Panc1 (cell line): ENCODE measurements around the gene OTUD4. TPM values are rescaled to one million over a fixed set of nuclear protein-coding genes. Genes with fewer than 3 reads are reported as not detected.

Source experiments
- ATAC-seq: fragments of 200-7000 bp; cut with Tn5 transposase; 2 replicates; pipeline ENCODE4 v1.9.1; 2020; ENCODE audit warnings: mild to moderate bottlenecking, moderate library complexity
- BruUV-seq: library from RNA; stranded (reverse); fragments of 400-500 nt; replicated peaks from 2 replicates; lab custom pipeline; 2021; lab: Mats Ljungman, UMichigan
- CTCF ChIA-PET: fragments of 300-600 bp; sonication (Branson Sonifier 250); formaldehyde crosslinking; loops from one replicate; lab custom pipeline; 2022; ENCODE audit warnings: antibody characterized with exemption; lab: Charles Lee
- POLR2A ChIA-PET: fragments of 300-600 bp; sonication (Branson Sonifier 250); formaldehyde crosslinking; loops from one replicate; lab custom pipeline; 2022; ENCODE audit warnings: antibody characterized with exemption; lab: Charles Lee
- DNase-seq: peaks from one replicate; pipeline ENCODE4 v3.0.0-alpha.2; 2010; ENCODE audit warnings: low read depth, low spot score
- H3K27ac ChIP-seq: 2 replicates; pipeline ENCODE4 v1.5.1; 2011; ENCODE audit warnings: mild to moderate bottlenecking, low read length, inconsistent platforms
- H3K27me3 ChIP-seq: fragments of 200-500 bp; sonication (Bioruptor generic); 2 replicates; pipeline ENCODE4 v1.6.0; 2014; ENCODE audit warnings: low read length, inconsistent platforms; ENCODE audit not compliant: control insufficient read depth, insufficient read depth
- H3K36me3 ChIP-seq: fragments of 200-500 bp; sonication (Bioruptor generic); 2 replicates; pipeline ENCODE4 v1.5.1; 2014; ENCODE audit warnings: inconsistent platforms, mild to moderate bottlenecking, low read length, moderate library complexity; ENCODE audit not compliant: control insufficient read depth, insufficient read depth
- H3K4me1 ChIP-seq: 2 replicates; pipeline ENCODE4 v1.5.1; 2011; ENCODE audit warnings: inconsistent platforms, mild to moderate bottlenecking, low read length, moderate library complexity; ENCODE audit not compliant: control insufficient read depth, insufficient read depth
- H3K4me3 ChIP-seq, 2 experiments: 2 replicates each; pipeline ENCODE4 v1.5.1; 2011 to 2012; ENCODE audit warnings: low read depth in 2 of 2, low read length in 2 of 2, mild to moderate bottlenecking in 2 of 2, inconsistent platforms in 1 of 2, moderate library complexity in 1 of 2
- H3K9me3 ChIP-seq: fragments of 200-500 bp; sonication (Bioruptor generic); 2 replicates; pipeline ENCODE4 v1.5.1; 2014; ENCODE audit warnings: low read depth, mild to moderate bottlenecking, inconsistent platforms, low read length, moderate library complexity; ENCODE audit not compliant: control insufficient read depth, insufficient read depth
- POLR2AphosphoS5 ChIP-seq: IDR thresholded peaks from 2 replicates; pipeline ENCODE4 v1.6.1; 2012; ENCODE audit warnings: mild to moderate bottlenecking, low read depth, low read length, moderate library complexity
- REST ChIP-seq, 2 experiments: IDR thresholded peaks; 2 replicates each; pipeline ENCODE4 v1.6.1; 2011 to 2012; ENCODE audit warnings: low read depth in 2 of 2, control low read depth in 1 of 2, low read length in 1 of 2, mild to moderate bottlenecking in 1 of 2, moderate library complexity in 1 of 2; ENCODE audit not compliant: insufficient read depth in 1 of 2
- SIN3A ChIP-seq: IDR thresholded peaks from 2 replicates; pipeline ENCODE4 v1.6.1; 2012; ENCODE audit warnings: low read depth, mild to moderate bottlenecking, low read length, moderate library complexity, borderline replicate concordance; ENCODE audit not compliant: insufficient read depth
- TCF7L2 ChIP-seq: IDR thresholded peaks from 2 replicates; pipeline ENCODE4 v1.6.1; 2011; ENCODE audit warnings: mild to moderate bottlenecking, low read depth, low read length, inconsistent platforms
- in situ Hi-C: cut with HindIII; loops from 2 replicates; pipeline ENCODE4 v1.10.0; 2016; ENCODE audit warnings: low sequenced_read_pairs, low pct_unique_long_range_greater_than_20kb
- intact Hi-C: fragments of 100-400 bp; cut with micrococcal nuclease; formaldehyde crosslinking; loops from one replicate; pipeline ENCODE4 v1.10.0; 2022; ENCODE audit not compliant: unreplicated experiment
- total RNA-seq: library from RNA; stranded (reverse); gene quantifications from one replicate; pipeline ENCODE4 v1.2.1, GENCODE V29; 2021; ENCODE audit not compliant: unreplicated experiment
- TF ChIP-seq, protein P1 (sequence below): fragments of 450-650 bp; IDR thresholded peaks from 2 replicates; pipeline ENCODE4 v1.5.1; 2017; ENCODE audit warnings: mild to moderate bottlenecking

Gene OTUD4
- total RNA-seq, 1 experiment from 2014 or later: 31.5 TPM

- no TSS peak for BruUV-seq
- in situ Hi-C loops (no loop called here), intact Hi-C loops (no loop called here)
- peak overlapping the region; percentile 71 to 73 for H3K4me3 ChIP-seq
- peak overlapping the region; percentile 84 for H3K27ac ChIP-seq
- TF ChIP-seq POLR2AphosphoS5 (no peak), TCF7L2 (no peak), SIN3A (no peak), REST (IDR thresholded peaks at IDR 0.05; ENCODE audit: insufficient read depth in 1 of 2, low read depth in 2 of 2, low read length in 1 of 2) (no peak)
- TF ChIP-seq, protein P1, sequence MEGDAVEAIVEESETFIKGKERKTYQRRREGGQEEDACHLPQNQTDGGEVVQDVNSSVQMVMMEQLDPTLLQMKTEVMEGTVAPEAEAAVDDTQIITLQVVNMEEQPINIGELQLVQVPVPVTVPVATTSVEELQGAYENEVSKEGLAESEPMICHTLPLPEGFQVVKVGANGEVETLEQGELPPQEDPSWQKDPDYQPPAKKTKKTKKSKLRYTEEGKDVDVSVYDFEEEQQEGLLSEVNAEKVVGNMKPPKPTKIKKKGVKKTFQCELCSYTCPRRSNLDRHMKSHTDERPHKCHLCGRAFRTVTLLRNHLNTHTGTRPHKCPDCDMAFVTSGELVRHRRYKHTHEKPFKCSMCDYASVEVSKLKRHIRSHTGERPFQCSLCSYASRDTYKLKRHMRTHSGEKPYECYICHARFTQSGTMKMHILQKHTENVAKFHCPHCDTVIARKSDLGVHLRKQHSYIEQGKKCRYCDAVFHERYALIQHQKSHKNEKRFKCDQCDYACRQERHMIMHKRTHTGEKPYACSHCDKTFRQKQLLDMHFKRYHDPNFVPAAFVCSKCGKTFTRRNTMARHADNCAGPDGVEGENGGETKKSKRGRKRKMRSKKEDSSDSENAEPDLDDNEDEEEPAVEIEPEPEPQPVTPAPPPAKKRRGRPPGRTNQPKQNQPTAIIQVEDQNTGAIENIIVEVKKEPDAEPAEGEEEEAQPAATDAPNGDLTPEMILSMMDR: no peak
- CTCF ChIA-PET: no interaction called here
- no peak for ATAC-seq
- POLR2A ChIA-PET: interaction anchor here (1.0 kb wide), 1 partner anchor 10 kb away, joined by 12 read pairs; no protein-coding TSS in a partner anchor
- H3K36me3 ChIP-seq: peaks cover 3% of the 10 kb centered on the region; the same call in 1 of the 2 replicates
- DNase-seq: no peak
- no peaks in the 10 kb centered on the region for H3K27me3 ChIP-seq
- H3K4me1 ChIP-seq: peaks cover 7% of the 10 kb centered on the region
- H3K9me3 ChIP-seq: no peaks in the 10 kb centered on the region
These were observed 2.9 kb downstream of the OTUD4 start for GRCh38 chr4:145177511-145177905.

DNA sequence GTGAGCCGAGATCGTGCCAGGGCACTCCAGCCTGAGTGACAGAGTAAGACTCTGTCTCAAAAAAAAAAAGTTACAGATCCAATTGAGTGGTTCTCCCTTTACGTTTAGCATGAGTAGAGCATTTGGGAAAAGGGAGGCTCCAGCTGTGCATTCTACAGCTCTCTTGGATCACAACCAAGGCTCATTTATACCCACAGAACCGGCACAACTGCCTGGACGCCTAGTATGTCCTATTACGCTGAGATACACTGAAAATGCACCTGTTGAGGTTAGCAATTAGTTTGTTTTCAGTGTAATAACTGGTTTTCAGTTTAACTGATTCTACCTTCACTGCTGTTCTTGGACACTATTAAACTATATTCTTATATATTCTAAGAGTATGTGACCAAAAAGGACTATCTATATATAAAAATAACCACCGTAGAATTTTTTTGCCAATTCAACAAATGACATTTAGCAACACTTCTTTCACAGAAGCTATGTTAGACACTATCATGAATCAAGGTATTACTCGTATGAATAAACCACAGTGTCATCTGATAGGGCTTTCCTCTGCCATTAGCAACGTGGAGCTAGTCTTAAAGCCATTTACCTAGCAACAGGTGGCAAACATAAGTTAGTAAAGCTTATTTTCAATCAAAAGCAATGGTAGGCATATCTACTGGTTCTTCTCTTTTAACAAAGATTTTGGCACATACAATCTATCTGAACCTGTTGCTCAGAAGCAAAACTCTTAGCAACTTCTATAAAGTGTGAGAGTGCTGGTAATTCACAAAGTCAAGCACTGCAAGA, 3.6 kb downstream of the OTUD4 start:
- CTCF ChIA-PET: no interaction called here
- BruUV-seq: no TSS peak
- Histone ChIP-seq H3K9me3 (no peaks in the 10 kb centered on the region), H3K27me3 (no peaks in the 10 kb centered on the region), H3K36me3 (peaks cover 3% of the 10 kb centered on the region; the same call in 1 of the 2 replicates), H3K4me1 (peaks cover 7% of the 10 kb centered on the region), H3K4me3 (peak overlapping the region in 1 of 2 experiments; percentile 73; a peak in 3 of 4 replicates), H3K27ac (peak overlapping the region; percentile 84; the same call in 1 of the 2 replicates)
- ATAC-seq: no peak
- POLR2A ChIA-PET: interaction anchor here (1.0 kb wide), 1 partner anchor 9 kb away, joined by 12 read pairs; no protein-coding TSS in a partner anchor
- no peak for TF ChIP-seq POLR2AphosphoS5
- TF ChIP-seq, protein P1: no peak
- no peak for TF ChIP-seq SIN3A
- TF ChIP-seq REST (IDR thresholded peaks at IDR 0.05; ENCODE audit: insufficient read depth in 1 of 2, low read depth in 2 of 2, low read length in 1 of 2): no peak
- no peak for TF ChIP-seq TCF7L2
- intact Hi-C loops: no loop called here
- no peak for DNase-seq
- in situ Hi-C loops: no loop called here
